Mucosa of rectum (tissue), 2 donors: ENCODE data around the gene CSNK2B.

ENCODE experiments used
- H3K27ac ChIP-seq, 2 donors: one replicate each; pipeline ENCODE4 v1.7.0; 2013; ENCODE audit warnings: inconsistent platforms in 2 of 2, low read depth in 2 of 2, low read length in 2 of 2
- H3K27me3 ChIP-seq, 2 donors: one replicate each; pipeline ENCODE4 v1.7.0; 2013; ENCODE audit warnings: low read length in 2 of 2; ENCODE audit not compliant: control insufficient read depth in 2 of 2, insufficient read depth in 2 of 2
- H3K36me3 ChIP-seq, 2 donors: one replicate each; pipeline ENCODE4 v1.7.0; 2013; ENCODE audit warnings: low read length in 2 of 2; ENCODE audit not compliant: control insufficient read depth in 2 of 2, insufficient read depth in 2 of 2
- H3K4me1 ChIP-seq, 2 donors: one replicate each; pipeline ENCODE4 v1.7.0; 2013; ENCODE audit warnings: low read length in 2 of 2, mild to moderate bottlenecking in 1 of 2; ENCODE audit not compliant: control insufficient read depth in 2 of 2, insufficient read depth in 2 of 2
- H3K4me3 ChIP-seq, 2 donors: one replicate each; pipeline ENCODE4 v1.7.0; 2013; ENCODE audit warnings: low read length in 2 of 2
- H3K9ac ChIP-seq, 2 donors: one replicate each; pipeline ENCODE4 v1.7.0; 2013; ENCODE audit warnings: low read length in 2 of 2, low read depth in 1 of 2, mild to moderate bottlenecking in 1 of 2
- H3K9me3 ChIP-seq, 2 donors: one replicate each; pipeline ENCODE4 v1.7.0; 2013; ENCODE audit warnings: low read length in 2 of 2; ENCODE audit not compliant: control insufficient read depth in 2 of 2
- donor health status: healthy.
- donor health status: Normal muscosa, but diverticular disease.

Gene CSNK2B

DNA sequence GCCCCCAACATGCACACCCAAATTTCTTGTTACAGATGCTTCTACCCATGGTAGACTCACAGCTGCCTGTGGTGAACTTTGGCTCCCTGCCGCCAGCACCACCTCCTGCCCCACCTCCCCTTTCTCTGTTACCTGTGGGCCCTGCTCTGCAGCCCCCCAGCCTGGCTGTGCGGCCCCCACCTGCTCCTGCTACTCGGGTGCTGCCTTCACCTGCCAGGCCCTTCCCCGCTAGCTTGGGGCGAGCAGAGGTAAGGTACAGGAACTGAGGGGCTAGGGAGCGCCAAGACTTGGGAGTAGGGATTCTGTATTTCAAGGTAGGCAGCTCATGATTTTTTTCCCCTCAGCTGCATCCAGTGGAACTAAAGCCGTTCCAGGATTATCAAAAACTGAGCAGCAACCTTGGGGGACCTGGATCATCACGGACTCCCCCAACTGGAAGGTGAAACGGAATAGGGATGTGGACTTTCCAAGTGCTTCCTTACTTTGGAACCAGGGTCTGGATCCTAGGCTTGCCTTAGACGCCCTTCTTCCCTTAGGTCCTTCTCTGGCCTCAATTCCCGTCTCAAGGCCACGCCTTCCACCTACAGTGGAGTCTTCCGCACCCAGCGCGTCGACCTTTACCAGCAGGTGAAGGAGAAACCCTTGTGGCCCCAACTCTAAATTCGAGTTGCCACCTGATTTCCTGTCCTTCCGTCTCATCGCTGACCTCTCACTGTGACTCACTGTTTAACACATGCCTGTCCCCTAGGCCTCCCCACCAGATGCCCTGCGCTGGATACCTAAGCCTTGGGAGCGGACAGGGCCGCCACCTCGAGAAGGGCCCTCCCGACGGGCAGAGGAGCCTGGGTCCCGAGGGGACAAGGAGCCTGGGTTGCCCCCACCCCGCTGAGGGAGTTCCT, 28.9 kb upstream of the CSNK2B start:
- Histone ChIP-seq H3K9me3 (no peaks in the 10 kb centered on the region), H3K4me1 (no peaks in the 10 kb centered on the region), H3K9ac (no peak overlapping the region), H3K27me3 (no peaks in the 10 kb centered on the region), H3K27ac (no peak overlapping the region), H3K36me3 (peaks cover 78 to 89% of the 10 kb centered on the region in 2 donors), H3K4me3 (no peak overlapping the region)

- no peak overlapping the region for H3K27ac ChIP-seq
- no peaks in the 10 kb centered on the region for H3K9me3 ChIP-seq
- H3K4me1 ChIP-seq = no peaks in the 10 kb centered on the region
- no peak overlapping the region for H3K9ac ChIP-seq
- H3K36me3 ChIP-seq = peaks cover 80 to 88% of the 10 kb centered on the region in 2 donors
- no peak overlapping the region for H3K4me3 ChIP-seq
- no peaks in the 10 kb centered on the region for H3K27me3 ChIP-seq
These were observed 26.8 kb upstream of the CSNK2B start for GRCh38 chr6:31639043-31639442.

GRCh38 chr6:31639449-31639861, 26.4 kb upstream of the CSNK2B start:
- Histone ChIP-seq H3K27me3 (no peaks in the 10 kb centered on the region), H3K27ac (no peak overlapping the region), H3K9ac (no peak overlapping the region), H3K9me3 (no peaks in the 10 kb centered on the region), H3K4me3 (no peak overlapping the region), H3K4me1 (no peaks in the 10 kb centered on the region), H3K36me3 (peaks cover 80 to 88% of the 10 kb centered on the region in 2 donors)

- Histone ChIP-seq H3K9ac (no peak overlapping the region), H3K4me1 (no peaks in the 10 kb centered on the region), H3K4me3 (no peak overlapping the region), H3K27ac (no peak overlapping the region), H3K9me3 (no peaks in the 10 kb centered on the region), H3K36me3 (peaks cover 80 to 88% of the 10 kb centered on the region in 2 donors), H3K27me3 (no peaks in the 10 kb centered on the region)
These were observed 25.3 kb upstream of the CSNK2B start for GRCh38 chr6:31640612-31641011.

DNA sequence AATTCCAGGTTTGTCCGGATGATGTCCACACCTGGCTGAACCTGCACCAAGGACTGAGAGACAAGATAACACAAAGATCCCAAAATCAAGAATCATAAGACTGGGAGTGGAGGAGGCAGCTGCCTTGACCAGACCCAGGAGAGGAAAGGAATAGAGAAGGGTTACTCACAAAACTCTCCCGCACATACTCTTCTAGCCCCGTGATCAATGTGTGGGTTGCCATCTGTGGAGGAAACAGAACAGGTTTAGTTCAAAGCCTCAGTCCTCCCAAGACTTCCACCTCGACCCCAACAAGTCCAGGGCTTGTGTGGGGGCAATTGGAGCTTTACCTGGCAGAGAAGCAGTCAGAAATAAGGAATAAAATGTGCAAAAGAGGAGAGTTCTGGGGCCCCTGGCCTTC, 24.5 kb upstream of the CSNK2B start:
- Histone ChIP-seq H3K9ac (no peak overlapping the region), H3K27me3 (no peaks in the 10 kb centered on the region), H3K36me3 (peaks cover 80 to 87% of the 10 kb centered on the region in 2 donors), H3K9me3 (no peaks in the 10 kb centered on the region), H3K27ac (no peak overlapping the region), H3K4me3 (no peak overlapping the region), H3K4me1 (no peaks in the 10 kb centered on the region)

DNA sequence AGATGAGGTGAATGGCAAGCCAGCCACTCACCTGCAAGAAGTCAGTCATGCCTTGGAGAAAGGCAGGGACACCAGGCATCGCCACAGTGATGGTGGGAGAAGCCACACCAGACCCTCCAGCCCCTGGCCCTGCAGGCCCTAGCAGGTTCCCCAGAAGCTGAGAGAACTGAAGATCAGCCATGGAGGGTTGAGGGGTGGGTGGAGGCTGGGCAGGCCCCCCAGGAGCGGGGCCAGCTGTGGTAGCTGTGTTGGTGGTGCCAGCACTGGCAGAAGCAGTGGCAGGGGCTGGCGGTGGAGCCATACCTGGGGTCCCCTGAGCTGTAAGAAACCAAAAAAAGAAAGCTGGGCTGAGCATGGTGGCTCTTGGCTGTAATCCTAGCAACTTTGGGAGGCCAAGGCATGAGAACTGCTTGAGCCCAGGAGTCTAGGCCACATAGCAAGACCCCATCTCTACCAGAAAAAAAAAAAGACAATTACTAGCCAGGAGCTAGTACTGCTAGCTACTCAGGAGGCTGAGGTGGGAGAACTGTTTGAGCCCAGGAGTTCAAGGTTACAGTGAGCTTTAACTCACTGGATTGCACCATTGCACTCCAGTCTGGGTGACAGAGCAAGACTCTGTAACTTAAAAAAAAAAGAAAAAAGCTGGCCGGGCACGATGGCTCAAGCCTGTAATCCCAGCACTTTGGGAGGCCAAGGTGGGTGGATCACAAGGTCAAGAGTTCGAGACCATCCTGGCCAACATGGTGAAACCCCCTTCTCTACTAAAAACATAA, 22.9 kb upstream of the CSNK2B start:
- no peaks in the 10 kb centered on the region for H3K9me3 ChIP-seq
- no peaks in the 10 kb centered on the region for H3K27me3 ChIP-seq
- no peak overlapping the region for H3K27ac ChIP-seq
- H3K4me1 ChIP-seq = no peaks in the 10 kb centered on the region
- H3K4me3 ChIP-seq = no peak overlapping the region
- H3K36me3 ChIP-seq = peaks cover 84 to 85% of the 10 kb centered on the region in 2 donors
- no peak overlapping the region for H3K9ac ChIP-seq

DNA sequence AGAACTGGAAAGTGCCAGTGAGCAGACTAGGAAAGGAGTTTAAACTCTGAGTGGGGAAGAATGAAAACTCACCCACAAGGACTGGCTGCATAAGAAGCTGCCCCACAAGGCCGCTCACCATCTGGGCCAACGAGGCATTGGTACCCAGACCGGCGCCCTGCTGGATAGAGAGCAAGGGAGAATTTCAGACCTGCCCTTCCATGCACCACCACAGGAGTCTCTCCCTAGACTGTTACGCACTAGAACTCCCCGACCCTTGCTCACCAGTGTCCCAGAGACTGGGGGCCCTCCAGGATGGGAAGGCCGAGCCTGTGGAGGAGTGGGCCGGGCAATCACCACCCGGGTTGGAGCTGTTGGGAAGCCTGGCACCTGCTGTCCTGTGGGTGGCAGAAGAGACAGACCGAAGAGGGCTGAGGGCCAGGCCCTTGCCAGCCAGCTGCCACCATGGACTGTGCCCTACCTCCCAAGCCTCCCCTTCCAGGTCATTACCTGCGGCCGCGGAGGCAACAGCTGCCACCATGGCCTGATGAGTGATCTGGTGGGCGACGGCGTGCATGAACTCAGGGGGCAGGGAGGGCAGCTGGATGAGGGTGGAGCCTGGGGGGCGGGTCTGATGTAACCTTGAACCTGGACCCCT, 21.9 kb upstream of the CSNK2B start:
- peaks cover 89 to 91% of the 10 kb centered on the region in 2 donors for H3K36me3 ChIP-seq
- no peak overlapping the region for H3K27ac ChIP-seq
- no peaks in the 10 kb centered on the region for H3K27me3 ChIP-seq
- H3K9ac ChIP-seq = no peak overlapping the region
- no peaks in the 10 kb centered on the region for H3K9me3 ChIP-seq
- H3K4me1 ChIP-seq = no peaks in the 10 kb centered on the region
- no peak overlapping the region for H3K4me3 ChIP-seq

DNA sequence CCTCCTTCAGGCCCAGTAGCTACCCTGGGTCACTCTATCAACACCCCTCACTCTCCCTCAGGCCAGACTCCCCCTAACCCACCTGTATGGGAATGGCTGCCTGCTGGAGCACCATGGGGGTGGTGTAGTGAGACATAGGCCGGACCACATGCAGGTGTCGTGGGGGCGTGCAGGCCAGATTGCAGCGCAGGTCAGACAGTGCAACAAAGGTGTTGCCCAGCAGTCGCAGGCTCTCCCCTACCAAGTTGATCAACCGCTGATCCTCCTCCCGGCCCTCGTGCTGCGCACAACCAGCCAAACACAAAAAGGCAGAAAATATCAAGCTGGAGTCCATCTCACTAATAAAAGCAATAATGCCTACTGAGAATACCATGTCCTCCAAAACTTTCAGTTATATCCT, 20.6 kb upstream of the CSNK2B start:
- no peak overlapping the region for H3K4me3 ChIP-seq
- no peak overlapping the region for H3K9ac ChIP-seq
- H3K4me1 ChIP-seq = no peaks in the 10 kb centered on the region
- H3K9me3 ChIP-seq = no peaks in the 10 kb centered on the region
- peaks cover 83 to 85% of the 10 kb centered on the region in 2 donors for H3K36me3 ChIP-seq
- H3K27ac ChIP-seq = no peak overlapping the region
- H3K27me3 ChIP-seq = no peaks in the 10 kb centered on the region

GRCh38 chr6:31651602-31652191, 14.2 kb upstream of the CSNK2B start:
- H3K4me1 ChIP-seq = peaks cover 23 to 27% of the 10 kb centered on the region in 2 donors
- no peaks in the 10 kb centered on the region for H3K27me3 ChIP-seq
- peak overlapping the region; percentile 78 to 93 for H3K9ac ChIP-seq
- H3K27ac ChIP-seq = peak overlapping the region; percentile 94
- H3K36me3 ChIP-seq = peaks cover 31 to 42% of the 10 kb centered on the region in 2 donors
- no peaks in the 10 kb centered on the region for H3K9me3 ChIP-seq
- peak overlapping the region; percentile 98 to 100 for H3K4me3 ChIP-seq
